WI38 (cell line): Measurements from ENCODE around the gene SPSB2.
A peak's percentile ranks its signal among the peaks of the same experiment; 100 is the strongest.

ENCODE experiments used
- H3K4me3 ChIP-seq: 2 replicates; pipeline ENCODE4 v1.5.1; 2011; ENCODE audit warnings: low read depth, mild to moderate bottlenecking, control low read depth, low read length
- CTCF ChIP-seq: IDR thresholded peaks from 2 replicates; pipeline ENCODE4 v1.5.1; 2012; ENCODE audit warnings: low read depth, mild to moderate bottlenecking, control low read depth, low read length

SPSB2 gene

DNA sequence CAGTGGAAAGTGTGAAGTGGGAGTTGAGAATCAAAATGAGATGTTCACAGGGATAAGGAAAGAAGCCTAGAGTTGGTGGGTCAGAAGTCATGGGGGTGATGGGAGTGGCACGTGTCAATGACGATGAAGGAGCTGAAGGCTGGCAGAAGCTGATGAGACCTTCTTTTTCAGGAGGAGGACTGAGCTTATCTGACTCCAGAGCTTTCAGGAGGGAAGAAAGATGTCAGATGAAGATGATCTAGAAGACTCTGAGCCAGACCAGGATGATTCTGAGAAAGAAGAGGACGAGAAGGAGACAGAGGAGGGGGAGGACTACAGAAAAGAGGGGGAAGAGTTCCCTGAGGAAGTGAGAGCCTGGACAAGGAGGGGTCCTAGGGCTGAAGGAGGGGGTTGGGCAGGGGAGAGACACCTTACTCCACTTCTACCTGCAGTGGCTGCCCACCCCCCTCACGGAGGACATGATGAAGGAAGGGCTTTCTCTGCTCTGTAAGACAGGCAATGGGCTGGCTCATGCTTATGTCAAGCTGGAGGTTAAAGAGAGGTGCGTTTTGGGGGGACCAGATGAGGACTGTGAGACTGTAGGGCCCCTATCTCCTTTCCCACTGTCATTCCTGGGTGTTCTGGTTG, 32.4 kb upstream of the SPSB2 start:
- peak overlapping the region; percentile 70 for H3K4me3 ChIP-seq
- TF ChIP-seq CTCF, result no peak

- peak within 1 kb of the TSS; percentile 70 for H3K4me3 ChIP-seq
Observed at GRCh38 chr12:6904280-6905276, 31.5 kb upstream of the SPSB2 start, which contains the start of gene LRRC23. Gene LRRC23, plus strand, starts transcription at chr12:6904822. Its CDS starts 812 bp downstream, at chr12:6905634.

DNA sequence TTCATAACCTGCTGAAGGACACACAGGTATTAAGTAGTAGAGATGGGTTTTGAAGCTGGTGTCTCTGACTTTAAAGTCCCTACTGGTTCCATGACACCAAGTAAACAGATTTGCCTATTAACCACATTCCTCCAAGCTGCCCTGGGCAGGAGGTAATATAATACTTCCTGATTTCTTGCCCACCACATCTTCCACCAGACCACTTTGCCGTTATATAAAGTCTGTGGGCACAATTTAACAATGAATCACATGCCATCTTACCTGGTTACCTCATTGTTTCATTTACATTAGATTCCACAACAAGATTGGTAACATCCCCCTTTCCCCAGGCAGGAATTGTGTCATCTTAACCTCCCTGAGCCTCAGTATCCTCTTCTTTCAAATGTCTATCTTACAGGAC, 30.6 kb upstream of the SPSB2 start:
- no peak overlapping the region for H3K4me3 ChIP-seq
- no peak for TF ChIP-seq CTCF

More at GRCh38 chr12:6904280-6905276, 31.5 kb upstream of the SPSB2 start, which contains the start of gene LRRC23:
- no peak for TF ChIP-seq CTCF

- no peak overlapping the region for H3K4me3 ChIP-seq
- TF ChIP-seq CTCF, result no peak
Observed at GRCh38 chr12:6902448-6902847, 29.3 kb upstream of the SPSB2 start.

GRCh38 chr12:6899837-6900519, 26.9 kb upstream of the SPSB2 start:
- H3K4me3 ChIP-seq, result no peak overlapping the region
- TF ChIP-seq CTCF, result no peak

DNA sequence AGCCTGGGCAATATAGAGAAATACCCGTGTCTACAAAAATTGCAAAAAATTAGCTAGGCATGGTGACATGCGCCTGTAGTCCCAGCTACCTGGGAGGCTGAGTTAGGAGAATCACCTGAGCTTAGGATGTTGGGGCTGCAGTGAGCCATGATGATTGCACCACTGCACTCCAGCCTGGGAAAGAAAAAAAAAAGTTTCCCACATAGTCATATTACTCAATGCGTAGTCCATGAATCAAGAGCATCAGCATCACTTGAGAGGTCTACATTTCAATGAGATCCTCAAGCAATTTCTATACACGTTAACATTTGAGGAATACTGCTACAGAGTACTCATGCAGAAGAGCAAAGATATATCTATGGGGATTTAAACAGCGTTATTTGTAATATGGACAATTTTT, 26.3 kb upstream of the SPSB2 start:
- TF ChIP-seq CTCF, result no peak
- no peak overlapping the region for H3K4me3 ChIP-seq
